IPS DF 4.7 (cell line): Measurements from ENCODE around the gene PLEKHB1.

Experiments
- DNase-seq: peaks from one replicate; pipeline ENCODE4 v3.0.0-alpha.2; 2013; ENCODE audit warnings: low spot score; ENCODE audit errors: extremely low read depth

PLEKHB1 gene, protein sequence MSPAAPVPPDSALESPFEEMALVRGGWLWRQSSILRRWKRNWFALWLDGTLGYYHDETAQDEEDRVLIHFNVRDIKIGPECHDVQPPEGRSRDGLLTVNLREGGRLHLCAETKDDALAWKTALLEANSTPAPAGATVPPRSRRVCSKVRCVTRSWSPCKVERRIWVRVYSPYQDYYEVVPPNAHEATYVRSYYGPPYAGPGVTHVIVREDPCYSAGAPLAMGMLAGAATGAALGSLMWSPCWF

DNA sequence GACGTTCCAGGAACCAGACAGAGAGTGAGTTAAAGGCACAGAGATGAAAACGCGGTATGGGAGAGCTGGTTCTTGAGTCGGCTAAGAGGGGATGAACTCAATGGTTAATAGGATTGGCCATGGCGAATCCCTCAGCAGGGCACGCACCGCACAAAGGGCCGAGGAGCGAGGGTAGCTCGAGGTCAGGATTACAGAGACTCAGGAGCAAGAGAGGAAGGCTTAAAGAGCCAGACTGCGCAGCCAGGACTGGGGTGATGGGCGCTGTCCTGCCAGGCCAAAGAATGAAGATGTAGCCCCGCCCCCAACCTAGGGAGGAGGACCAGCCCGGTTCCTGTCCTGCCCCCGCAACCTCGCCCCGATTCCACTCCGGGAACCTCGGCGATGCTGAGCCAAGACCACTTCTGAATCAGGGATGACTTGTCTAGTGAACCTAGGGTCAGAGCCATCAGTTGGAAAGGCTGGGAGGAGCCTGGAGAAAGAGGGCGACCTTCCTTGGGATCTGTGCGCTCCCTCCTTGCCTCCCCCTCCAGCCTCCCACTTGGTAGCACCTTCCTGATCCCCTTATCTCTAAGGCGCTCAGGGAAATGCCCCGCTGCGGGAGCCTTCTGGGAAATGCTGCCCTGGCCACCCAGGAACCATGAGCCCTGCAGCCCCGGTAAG is at the start of gene PLEKHB1:
PLEKHB1 (plus strand) TSS at position 610 of the 660 bp plus-strand sequence; CDS start at position 638, 28 bp downstream.
- DNase-seq, result peak; percentile 28

DNA sequence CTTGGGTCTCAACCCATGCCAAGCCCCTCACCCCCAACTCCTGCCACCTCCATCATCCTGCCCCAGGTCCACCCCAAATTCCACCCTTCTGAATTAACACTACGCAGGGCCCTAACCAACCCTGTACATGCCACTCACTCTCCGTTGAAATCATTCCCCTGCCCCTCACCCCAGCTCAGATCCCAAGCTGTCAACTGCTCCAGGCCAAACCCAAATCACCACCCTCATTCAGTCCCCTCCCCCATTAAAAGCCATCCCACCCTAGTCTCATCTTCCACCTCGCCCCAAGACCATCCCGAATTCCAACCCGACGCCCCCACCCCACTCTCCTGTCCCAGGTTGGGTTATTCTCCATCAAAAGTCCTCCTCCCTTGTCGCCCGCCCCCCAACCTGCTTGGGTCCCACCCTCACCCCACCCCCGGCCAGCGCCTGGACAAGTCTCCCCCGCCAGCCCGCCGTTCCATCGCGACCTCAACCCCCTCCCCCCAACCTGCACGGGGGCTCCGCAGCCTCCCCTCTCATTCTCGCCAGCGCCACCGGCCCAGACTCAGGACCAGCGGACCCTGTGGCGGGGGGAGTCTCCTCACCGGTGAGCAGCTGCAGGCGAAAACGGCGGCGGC is 48.9 kb upstream of the PLEKHB1 start:
- DNase-seq, result no peak

DNA sequence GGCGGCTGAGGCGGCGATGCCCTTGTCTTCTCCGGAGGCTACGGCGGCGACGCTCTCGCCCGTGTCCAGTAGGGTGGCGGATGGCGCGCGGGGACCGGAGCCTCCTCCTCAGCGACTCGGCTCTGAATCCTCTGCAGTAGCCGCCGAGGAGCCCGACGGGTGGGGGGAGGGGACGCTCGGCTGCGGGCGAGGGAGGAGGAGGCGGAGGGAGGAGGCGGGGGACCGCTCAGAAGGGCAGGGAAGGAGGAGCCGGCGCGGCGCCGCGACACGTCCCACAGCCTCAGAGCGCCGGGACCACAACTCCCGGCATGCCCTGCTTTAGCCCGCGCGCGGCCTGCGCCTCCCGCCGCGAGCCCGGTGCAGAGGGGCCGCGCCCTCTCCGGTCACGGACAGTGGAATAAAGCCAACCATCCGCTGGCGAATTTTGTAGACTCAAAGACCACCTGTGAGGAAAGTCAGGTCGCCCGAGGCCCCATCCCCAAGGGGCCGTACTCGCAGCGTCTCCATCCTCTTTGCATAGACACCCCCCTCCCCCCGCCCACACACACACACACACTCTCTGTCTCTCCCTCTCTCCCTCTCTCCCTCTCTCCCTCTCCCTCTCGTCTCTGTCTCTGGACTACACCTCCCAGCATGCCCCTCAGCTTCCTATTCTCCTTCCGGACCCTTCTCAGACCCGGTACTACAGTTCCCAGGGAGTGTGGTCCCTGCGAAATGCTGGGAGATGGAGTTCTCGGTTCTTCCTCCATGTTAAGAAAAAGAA is 48.2 kb upstream of the PLEKHB1 start, which contains the start of gene FAM168A:
FAM168A (minus strand) TSS at position 157 of the 763 bp plus-strand sequence. CDS start 129,638 bp downstream, outside the sequence.
- DNase-seq, result peak; percentile 99

DNA sequence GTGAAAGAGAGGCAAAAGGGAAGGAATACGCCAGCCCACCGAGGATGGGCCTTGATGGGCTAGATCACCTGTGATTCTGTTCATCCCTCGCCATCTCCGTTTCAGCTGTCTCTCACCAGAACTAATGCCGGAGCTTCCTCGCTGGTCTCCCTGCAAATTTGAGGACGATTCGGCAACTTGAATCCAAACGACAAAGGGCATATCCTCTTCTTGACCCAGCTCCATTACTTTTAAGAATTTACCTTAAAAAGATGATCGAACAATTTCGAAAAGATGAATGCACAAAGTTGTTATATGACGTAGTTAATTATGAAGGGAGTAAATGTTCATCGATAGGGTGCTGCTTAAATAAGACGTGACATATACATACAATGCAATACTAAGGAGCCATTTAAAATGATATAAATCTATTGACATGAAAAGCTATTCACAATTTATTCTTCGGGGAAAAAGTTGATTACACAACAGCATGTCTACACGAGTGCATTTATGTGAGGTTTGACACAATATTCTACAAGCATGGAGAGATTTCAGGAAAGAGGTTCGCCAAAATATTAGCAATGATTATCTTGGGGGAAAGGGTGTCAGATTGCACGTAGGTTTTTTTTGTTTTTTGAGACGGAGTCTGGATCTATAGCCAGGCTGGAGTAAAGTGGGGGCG is 47.5 kb upstream of the PLEKHB1 start:
- no peak for DNase-seq

DNA sequence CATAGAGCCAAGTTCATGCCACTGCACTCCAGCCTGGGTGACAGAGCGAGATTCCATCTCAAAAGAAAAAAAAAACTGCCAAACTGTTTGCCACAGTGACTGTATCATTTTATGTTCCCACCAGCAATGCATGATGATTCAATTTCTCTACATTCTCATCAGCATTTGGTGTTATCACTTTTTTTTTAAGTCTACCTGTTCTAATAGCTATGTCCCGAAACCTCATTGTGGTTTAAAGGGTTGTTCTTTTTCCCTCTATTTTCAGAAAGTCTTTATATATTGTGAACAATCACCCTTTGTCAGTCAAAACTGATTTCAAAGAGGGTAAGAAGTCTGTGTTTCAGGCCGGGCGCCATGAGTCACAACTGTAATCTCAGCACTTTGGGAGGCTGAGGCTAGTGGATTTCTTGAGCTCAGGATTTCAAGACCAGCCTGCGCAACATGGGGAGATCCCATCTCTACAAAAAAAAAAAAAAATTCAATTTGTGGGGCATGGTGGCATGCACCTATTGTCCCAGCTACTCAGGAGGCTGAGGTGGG is 33.7 kb upstream of the PLEKHB1 start:
- no peak for DNase-seq

DNA sequence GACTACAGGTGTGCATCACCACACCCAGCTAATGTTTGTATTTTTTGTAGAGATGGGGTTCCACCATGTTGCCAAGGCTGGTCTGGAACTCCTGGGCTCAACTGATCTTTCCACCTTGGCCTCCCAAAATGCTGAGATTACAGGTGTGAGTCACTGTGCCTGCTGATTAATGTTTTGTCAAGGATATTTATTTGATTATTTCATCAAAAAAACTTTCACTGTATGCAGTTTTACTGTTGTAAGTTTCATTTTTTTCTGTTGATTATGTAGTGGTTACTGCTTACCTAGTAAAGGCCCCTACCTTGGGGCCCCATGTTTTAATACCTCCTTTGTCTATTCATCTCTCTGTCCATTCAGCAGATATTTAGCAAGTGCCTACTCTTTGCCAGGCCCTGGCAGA is 31.8 kb upstream of the PLEKHB1 start:
- DNase-seq, result no peak

DNA sequence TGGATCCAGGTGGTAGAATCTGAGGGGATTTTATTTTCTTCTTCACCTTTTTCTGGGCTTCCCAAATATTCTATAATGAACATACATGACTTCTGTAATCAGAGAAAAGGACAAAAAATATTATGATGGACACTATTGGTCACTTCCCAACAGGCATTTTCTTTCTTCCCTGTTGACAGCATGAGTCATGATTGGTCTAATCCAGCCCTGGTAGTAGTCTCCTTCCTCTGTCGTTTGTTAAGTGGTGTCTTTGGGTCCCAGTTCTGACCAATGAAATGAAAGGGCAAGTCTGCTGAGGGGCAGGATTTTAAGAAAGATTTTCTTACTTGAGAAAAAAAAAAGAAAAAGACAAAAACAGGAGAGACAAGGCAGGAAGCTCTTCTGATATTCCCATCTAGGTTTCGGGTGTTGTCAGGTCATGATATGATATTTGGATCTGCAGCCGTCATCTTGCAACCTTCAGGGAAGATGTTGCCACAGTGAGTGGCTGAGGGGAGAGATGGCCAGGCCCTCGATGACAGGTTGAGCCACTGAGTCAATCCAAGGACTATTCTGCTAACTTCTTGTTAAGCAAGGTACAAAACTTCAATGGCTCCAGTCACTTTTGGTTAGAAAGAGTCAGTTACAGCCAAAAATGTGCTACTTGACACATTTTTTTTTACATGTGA is 23.3 kb upstream of the PLEKHB1 start:
- no peak for DNase-seq

DNA sequence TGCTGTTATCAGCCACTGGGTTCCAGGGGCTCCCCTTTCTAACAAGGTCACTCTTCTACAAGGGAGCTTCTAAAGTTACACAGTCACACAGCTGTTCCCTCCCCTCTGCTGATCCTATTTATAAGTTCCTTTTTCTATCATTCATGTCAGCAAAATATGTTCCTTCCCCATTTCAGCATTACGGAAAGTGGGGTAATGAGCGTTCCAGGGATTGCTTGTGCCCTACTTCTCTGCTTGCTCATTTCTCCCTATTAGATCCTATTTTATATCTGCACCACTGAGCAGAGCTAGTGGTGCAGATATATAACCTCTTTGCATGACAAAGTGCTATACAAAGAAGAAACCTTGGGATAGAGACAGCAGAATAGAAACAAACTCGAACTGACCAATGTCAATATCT is 22.7 kb upstream of the PLEKHB1 start:
- DNase-seq, result no peak

DNA sequence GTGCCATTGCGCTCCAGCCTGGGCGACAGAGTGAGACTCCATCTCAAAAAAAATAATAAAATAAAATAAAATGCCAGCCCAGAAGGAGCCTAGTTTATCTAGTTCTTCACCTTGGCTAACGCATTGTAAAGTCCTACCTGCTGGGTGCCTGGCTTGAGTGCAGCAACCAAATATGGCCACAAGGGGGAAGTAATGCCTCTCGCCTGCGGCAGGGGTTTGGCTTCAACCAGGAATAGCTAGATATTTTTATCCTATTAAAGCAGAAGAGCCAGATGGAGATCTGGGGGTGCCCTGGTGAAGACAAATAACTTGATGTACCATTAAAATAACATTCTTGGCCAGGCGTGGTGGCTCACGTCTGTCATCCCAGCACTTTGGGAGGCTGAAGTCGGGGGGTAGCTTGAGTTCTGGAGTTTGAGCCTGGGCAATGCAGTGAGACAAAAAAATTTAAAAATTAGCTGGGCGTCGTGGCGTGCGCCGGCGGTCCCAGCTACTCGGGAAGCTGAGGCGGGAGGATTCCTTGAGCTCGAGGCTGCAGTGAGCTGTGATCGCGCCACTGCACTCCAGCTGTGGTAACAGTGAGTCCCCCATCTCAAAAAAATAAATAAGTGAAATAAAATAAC is 20.6 kb upstream of the PLEKHB1 start:
- DNase-seq, result peak; percentile 46

DNA sequence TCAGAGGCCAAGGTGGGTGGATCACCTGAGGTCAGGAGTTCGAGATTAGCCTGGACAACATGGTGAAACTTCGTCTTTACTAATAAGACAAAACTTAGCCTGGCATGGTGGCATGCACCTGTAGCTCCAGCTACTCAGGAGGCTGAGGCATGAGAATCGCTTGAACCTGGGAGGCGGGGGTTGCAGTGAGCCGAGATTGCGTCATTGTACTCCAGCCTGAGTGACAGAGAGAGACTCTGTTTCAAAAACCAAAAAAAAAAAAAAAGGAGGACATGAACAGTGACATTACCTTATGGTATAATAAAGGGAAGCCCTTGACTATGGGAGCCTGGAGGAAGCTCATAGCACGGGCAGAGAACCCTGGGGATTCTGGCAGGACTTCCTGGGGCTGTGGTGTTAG is 16.5 kb upstream of the PLEKHB1 start:
- no peak for DNase-seq

DNA sequence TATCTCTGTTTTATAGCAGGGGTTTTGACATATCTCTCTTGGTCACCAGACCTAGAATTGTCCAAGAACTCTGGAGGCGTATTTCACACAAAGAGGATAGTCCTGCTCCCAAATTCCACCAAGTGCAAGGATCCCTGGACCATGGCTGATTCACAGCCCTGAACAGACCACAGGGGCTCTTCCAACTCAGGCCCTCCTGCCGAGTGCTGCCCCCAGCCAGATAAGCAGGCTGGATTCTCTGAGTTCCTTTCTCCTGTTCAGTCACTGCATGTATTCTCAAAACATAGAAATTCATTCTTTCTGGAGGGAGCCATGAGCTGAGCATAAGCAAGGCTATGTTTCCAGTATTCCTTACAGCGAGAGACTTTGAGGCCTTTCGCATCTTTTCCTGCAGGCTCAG is 13.4 kb upstream of the PLEKHB1 start:
- DNase-seq, result no peak

DNA sequence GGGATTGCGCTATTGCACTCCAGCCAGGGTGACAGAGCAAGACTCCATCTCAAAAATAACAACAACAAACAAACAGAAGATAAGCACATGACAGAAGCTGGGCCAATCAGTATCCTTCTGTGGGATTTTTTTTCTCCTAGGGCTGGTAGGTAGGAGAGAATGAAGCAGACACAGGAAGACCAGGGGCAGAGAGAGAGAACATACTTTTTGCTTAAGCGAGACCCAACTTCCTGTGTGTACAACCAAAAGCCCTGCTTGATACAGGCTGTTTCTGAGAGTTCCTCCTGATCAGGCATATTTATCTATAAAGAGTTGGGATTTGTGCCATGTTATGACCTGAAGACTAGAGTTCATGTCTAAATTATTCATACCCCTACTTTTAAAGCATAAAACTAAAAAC is 12.4 kb upstream of the PLEKHB1 start:
- no peak for DNase-seq

DNA sequence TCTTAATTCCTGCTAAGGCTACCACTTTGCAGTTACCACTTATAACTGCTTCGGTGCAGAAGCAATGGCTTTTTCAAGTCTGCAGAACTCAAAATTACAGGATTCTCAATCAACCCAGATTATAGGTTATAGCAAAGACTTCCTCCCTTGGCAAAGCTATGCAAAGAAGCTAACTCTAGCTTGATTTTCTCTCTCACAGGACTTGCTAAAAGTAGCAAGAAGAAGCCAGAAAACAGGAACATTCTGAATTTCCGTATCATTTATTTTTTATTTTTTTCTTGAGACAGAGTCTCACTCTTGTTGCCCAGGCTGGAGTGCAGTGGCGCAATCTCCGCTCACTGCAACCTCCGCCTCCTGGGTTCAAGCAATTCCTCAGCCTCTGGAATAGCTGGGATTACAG is 10.7 kb upstream of the PLEKHB1 start:
- DNase-seq, result no peak

DNA sequence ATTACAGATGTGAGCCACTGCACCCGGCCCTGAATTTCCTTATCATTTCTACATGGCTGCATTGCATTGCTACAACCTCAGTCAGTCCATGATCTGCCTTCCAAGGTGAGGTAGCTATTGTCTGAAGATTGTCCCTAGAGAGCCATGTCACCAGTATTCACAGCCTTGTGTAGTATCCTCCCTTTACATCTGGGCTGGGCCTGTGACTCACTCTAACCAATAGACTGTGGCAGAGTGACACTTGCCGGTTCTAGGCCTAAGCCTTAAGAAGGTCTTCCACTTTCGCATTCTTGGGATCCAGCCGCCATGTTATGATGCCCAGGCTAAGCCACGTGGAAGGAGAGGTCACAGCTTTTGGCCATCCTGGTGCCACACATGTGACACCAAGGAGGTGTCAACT is 10.1 kb upstream of the PLEKHB1 start:
- DNase-seq, result no peak

DNA sequence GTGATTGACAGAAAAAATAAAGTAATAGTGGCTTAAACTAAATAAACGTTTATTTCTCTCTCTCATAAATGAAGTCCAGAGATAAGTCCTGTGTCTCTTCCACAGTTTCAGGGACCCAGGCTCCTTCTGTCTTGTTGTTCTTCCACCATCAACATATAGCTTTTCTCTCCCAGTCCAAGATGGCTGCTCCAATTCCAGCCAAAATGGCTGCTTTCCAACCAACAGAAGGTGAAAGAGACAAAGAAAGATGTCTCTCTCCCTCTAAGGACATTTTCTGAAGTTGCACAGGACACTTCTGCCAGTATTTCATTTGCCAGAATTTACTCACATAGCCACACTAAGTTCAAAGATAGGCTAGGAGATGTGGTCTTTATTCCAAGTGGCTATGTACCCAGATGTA is 9.4 kb upstream of the PLEKHB1 start:
- DNase-seq, result no peak

DNA sequence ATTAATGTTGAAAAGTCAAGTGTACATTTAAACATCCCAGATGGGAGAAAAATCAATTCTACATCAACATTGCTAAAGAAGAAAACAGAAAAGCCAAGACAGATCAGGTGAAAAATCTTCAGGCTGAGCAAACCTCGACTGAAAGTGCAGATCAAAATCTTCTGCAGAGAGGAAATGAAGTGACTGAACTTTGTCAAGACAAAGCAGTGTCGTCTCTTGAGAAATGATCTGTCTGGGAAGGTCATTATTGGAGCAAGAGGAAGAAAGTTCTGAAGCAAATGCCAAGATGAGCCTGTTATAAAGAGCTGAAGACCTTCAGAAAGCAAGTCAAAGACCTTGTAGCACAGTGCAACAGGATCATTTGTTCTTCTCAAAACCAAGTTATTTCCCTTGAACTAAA is 5.8 kb upstream of the PLEKHB1 start:
- DNase-seq, result no peak

DNA sequence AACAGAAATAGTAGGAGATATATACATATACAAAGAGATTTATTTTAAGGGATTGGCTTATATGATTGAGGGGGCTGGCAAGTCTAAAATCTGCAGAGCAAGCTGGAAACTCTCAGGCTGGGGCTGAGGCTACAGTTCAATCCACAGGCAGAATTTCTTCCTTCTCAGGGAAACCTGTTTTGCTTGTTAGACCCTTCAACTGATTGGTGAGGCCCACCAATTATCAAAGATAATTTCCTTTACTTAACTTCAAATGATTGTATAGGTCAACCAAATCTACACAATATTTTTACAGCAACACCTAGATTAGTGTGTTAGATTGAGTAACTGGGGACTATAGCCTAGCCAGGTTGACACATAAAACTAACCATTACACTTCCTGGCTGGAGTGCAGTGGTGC is 4.7 kb upstream of the PLEKHB1 start:
- DNase-seq, result no peak

DNA sequence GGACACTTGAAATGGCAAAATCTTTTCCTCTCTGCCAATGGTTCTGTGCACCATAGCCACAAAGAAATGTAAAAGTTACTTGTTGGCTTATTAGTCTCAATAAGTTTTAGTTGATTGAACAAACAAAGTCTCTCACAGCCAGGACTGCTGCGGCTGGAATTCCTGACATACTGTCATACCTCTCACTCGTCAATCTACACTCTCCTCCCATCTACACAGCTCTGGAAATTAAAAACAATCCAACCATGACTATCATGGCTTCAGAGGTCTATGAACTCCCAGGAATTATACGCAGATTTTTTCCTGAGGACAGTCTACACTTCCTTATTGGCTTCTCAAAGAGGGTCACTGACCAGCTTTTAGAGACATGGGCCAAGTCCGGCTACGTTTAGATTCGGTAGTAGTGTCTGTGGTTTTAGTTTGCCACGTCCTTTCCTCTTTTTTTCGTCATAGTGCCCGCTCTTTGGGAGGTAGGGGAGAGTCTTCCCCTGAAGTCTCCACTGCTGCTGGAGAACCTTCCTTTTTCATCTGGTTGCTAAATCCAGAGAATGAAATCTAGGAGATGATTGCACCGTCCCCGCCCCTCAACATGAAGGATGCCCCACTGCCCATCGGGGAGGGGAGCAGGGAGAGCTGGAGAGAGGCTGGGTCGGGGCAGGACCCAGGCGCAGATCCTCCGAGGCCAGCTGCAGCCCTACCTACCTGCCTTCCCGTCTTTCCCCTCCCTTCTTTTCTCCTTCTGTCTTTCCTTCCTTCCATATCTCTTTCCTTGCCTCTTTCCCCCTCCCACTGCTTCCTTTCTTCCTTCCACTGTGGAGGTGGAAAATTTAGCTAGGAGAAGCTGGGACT is 1.0 kb upstream of the PLEKHB1 start:
- DNase-seq, result no peak

DNA sequence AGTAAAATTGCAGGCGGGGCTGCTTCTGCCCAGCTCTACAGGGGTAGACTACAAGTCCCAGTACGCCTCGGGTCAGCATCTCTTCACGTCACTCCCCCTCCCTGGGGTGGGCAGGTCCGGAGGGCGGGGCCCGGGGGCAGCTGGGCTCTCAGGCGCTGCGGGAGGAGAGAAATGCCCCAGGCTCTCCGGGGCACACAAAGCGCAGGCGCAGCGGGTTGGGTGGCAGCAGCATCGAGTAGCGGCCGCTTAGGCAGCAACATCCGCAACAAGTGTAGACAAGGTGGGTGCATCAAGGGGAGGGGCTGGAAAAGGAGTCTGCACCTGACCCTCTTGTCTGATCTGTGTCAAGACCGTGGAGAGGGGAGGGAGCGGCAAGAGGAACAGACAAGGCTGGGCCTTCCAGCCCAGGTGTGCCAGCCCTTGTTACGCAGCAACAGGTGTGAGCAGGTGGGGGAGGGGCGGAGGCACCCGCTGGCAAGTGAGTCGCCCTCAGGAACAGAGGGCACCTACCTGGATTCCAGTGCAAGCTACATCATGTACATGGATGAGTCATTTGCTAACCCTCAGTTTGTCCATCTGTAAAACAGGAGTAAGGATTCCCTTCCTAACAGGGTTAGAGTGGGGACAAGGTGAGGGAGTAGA is 1.2 kb downstream of the PLEKHB1 start:
- DNase-seq, result peak; percentile 68
